HUES64 (cell line): ENCODE results near the gene ZMYND19.
"Not testable (repeated sequence)": the region's sequence is repeated elsewhere in the genome, so short reads cannot be mapped to it uniquely, and the experiment has no call there.

ENCODE experiments used
- H3K27ac ChIP-seq: 2 replicates; pipeline ENCODE4 v1.7.0; 2013; ENCODE audit warnings: low read depth, low read length, inconsistent platforms
- H3K27me3 ChIP-seq: 2 replicates; pipeline ENCODE4 v1.6.1; 2013; ENCODE audit warnings: mild to moderate bottlenecking, low read length; ENCODE audit not compliant: insufficient read depth
- H3K36me3 ChIP-seq: 2 replicates; pipeline ENCODE4 v1.6.1; 2013; ENCODE audit warnings: mild to moderate bottlenecking, low read length; ENCODE audit not compliant: insufficient read depth
- H3K4me1 ChIP-seq: 2 replicates; pipeline ENCODE4 v1.6.1; 2013; ENCODE audit warnings: mild to moderate bottlenecking, low read length, moderate library complexity; ENCODE audit not compliant: insufficient read depth
- H3K4me3 ChIP-seq: 2 replicates; pipeline ENCODE4 v1.5.1; 2013; ENCODE audit warnings: mild to moderate bottlenecking, low read length, moderate library complexity
- H3K9ac ChIP-seq: 2 replicates; pipeline ENCODE4 v1.6.1; 2013; ENCODE audit warnings: mild to moderate bottlenecking, low read depth, low read length
- H3K9me3 ChIP-seq: 2 replicates; pipeline ENCODE4 v1.6.1; 2013; ENCODE audit warnings: low read depth, low read length; ENCODE audit not compliant: insufficient read depth
- WGBS: fragments of 150-250, 120-280 bp; methylation state at CpG from one replicate; pipeline ENCODE4 v1.1.7; 2013; ENCODE audit warnings: missing lambda C conversion rate; 5-methylcytosine and 5-hydroxymethylcytosine counted together

Gene ZMYND19

GRCh38 chr9:137536594-137537131 lies 53.6 kb downstream of the ZMYND19 start:
- not testable (repeated sequence) for H3K9me3 ChIP-seq, H3K9ac ChIP-seq, H3K4me3 ChIP-seq, H3K4me1 ChIP-seq, H3K36me3 ChIP-seq, H3K27me3 ChIP-seq, H3K27ac ChIP-seq
- WGBS, result 96% methylated on average over 15 of the region's 16 CpGs

GRCh38 chr9:137535120-137535428 lies 55.2 kb downstream of the ZMYND19 start:
- Histone ChIP-seq H3K36me3 (no peaks in the 10 kb centered on the region), H3K9me3 (no peaks in the 10 kb centered on the region), H3K4me1 (peaks cover 4% of the 10 kb centered on the region), H3K4me3 (no peak overlapping the region), H3K27ac (no peak overlapping the region), H3K9ac (no peak overlapping the region), H3K27me3 (no peaks in the 10 kb centered on the region)

GRCh38 chr9:137534256-137535119 lies 55.8 kb downstream of the ZMYND19 start:
- H3K27ac ChIP-seq, result no peak overlapping the region
- no peak overlapping the region for H3K9ac ChIP-seq
- H3K36me3 ChIP-seq, result no peaks in the 10 kb centered on the region
- H3K4me3 ChIP-seq, result no peak overlapping the region
- 65% methylated on average over 19 of the region's 19 CpGs for WGBS
- no peaks in the 10 kb centered on the region for H3K27me3 ChIP-seq
- peaks cover 4% of the 10 kb centered on the region for H3K4me1 ChIP-seq
- H3K9me3 ChIP-seq, result no peaks in the 10 kb centered on the region

GRCh38 chr9:137532891-137533468 lies 57.3 kb downstream of the ZMYND19 start:
- not testable (repeated sequence) for H3K9me3 ChIP-seq, H3K27ac ChIP-seq, H3K4me1 ChIP-seq, H3K27me3 ChIP-seq, H3K36me3 ChIP-seq, H3K4me3 ChIP-seq, H3K9ac ChIP-seq
- WGBS, result 86% methylated on average over 10 of the region's 10 CpGs
